Subcutaneous adipose tissue (tissue), 4 donors: ENCODE data around the gene SEMA3C. TPM values are rescaled to one million over a fixed set of nuclear protein-coding genes. Genes with fewer than 3 reads are reported as not detected.

ENCODE experiments used
- total RNA-seq, 4 donors: library from RNA; depleted of rRNA; stranded (reverse); fragments of >200 nt; gene quantifications; one replicate each; pipeline ENCODE4 v1.1.0, GENCODE V29; 2016
- TF ChIP-seq, protein P1 (sequence below): fragments of 450-650 bp; IDR thresholded peaks from one replicate; pipeline ENCODE4 v1.5.1; 2016; ENCODE audit warnings: low read depth, mild to moderate bottlenecking, control low read depth, antibody characterized with exemption, moderate library complexity

Gene SEMA3C
- total RNA-seq, 4 donors from 2014 or later, result 57.3 to 174 (median 96.9) TPM

- TF ChIP-seq, protein P1, sequence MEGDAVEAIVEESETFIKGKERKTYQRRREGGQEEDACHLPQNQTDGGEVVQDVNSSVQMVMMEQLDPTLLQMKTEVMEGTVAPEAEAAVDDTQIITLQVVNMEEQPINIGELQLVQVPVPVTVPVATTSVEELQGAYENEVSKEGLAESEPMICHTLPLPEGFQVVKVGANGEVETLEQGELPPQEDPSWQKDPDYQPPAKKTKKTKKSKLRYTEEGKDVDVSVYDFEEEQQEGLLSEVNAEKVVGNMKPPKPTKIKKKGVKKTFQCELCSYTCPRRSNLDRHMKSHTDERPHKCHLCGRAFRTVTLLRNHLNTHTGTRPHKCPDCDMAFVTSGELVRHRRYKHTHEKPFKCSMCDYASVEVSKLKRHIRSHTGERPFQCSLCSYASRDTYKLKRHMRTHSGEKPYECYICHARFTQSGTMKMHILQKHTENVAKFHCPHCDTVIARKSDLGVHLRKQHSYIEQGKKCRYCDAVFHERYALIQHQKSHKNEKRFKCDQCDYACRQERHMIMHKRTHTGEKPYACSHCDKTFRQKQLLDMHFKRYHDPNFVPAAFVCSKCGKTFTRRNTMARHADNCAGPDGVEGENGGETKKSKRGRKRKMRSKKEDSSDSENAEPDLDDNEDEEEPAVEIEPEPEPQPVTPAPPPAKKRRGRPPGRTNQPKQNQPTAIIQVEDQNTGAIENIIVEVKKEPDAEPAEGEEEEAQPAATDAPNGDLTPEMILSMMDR, result no peak
Measured at GRCh38 chr7:80883154-80884025, 35.5 kb downstream of the SEMA3C start.

DNA sequence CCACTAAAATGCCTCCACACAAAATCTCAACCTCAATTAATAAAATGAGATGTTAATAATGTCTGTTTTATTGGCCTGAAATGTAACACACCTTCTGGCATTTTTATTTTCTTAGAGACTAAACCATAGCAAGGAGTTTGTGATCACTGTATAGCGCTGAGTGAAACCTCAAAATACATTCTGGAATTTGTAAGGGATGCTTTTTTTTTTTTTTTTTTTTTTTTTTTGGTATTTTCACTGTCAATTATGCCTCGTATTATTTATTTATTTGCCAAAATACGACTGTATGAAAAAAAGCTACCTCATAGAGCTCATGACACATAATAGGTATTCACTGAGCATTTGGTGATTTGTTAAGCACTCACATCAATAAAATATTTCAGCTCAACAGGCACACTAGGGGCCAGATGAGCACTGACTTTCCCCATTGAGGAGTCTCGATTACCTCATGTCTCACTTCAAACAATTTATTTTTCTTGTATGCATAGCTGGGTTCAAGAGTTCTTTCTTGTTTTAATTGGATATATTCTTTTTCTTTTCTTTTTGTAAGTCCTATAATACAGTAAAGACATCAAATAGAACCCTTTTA, 36.5 kb downstream of the SEMA3C start:
- TF ChIP-seq, protein P1, result no peak

GRCh38 chr7:80881351-80881900, 37.4 kb downstream of the SEMA3C start:
- TF ChIP-seq, protein P1, result no peak

DNA sequence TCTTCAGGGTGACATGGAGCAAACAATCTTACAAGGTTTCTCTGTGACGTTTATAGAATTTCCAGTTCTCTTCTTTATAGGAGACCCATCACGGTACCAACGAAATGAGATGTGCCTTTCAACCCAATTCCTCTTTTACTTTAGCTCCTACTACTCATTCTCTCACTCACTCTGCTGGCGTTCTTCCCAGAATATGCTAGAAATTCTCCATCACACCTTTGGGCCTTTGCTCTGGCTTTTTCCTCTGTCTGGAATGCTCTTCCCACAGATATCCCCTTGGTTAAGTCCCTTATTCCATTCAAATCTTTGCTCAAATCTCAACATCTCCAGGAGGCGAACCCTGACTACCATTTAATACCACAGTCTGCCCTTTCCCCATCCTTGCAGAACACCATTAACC, 39.0 kb downstream of the SEMA3C start:
- TF ChIP-seq, protein P1, result no peak

GRCh38 chr7:80876894-80877414, 41.9 kb downstream of the SEMA3C start:
- TF ChIP-seq, protein P1, result no peak

DNA sequence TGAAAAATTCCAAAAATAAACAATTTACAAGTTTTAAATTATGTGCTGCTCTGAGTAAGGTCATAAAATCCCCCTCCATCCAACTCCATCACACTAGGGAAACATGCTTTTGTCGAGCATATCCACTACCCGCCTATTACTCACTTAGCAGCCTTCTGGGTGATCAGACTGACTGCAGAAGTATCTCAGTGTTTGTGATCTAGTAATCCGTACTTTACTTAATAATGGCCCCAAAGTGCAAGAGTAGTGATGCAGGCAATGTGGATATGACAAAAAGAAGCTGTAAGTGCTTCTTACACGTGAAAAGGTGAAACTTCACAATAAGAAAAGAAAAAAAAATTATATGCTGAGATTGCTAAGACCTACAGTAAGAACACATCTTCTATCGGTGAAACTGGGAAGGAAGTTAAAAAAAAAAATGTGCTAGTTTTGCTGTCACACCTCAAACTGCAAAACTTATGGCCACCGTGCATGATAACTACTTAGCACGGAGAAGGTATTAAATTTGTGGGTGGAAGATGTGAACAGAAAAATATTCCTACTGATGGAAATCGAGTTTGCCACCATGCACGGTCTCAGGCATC, 43.2 kb downstream of the SEMA3C start:
- TF ChIP-seq, protein P1, result no peak

DNA sequence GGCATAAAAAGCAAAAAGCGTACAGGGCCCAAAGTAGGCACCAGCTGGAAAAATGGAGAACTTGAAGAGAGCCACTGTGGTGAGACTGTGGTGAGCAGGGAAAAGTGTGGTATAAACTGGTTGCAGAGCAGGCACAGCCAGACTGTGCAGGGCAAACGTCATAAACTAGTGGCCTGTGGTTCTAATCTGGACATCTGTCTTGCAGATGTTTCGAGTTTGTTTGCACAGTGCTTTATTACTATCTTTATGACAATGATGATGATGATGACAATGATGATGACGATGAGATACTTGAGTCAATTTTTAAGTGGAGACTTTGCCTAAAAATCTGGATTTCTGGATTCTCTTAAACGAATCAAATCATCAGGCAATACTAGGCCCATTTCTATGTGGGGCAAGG, 45.7 kb downstream of the SEMA3C start:
- TF ChIP-seq, protein P1, result no peak
